ENCODE results near the gene AQP1. TPM values are rescaled to one million over a fixed set of nuclear protein-coding genes. Genes with fewer than 3 reads are reported as not detected.

AQP1 gene
- total RNA-seq, 2 experiments from 2014 or later: 0.10 TPM

DNA sequence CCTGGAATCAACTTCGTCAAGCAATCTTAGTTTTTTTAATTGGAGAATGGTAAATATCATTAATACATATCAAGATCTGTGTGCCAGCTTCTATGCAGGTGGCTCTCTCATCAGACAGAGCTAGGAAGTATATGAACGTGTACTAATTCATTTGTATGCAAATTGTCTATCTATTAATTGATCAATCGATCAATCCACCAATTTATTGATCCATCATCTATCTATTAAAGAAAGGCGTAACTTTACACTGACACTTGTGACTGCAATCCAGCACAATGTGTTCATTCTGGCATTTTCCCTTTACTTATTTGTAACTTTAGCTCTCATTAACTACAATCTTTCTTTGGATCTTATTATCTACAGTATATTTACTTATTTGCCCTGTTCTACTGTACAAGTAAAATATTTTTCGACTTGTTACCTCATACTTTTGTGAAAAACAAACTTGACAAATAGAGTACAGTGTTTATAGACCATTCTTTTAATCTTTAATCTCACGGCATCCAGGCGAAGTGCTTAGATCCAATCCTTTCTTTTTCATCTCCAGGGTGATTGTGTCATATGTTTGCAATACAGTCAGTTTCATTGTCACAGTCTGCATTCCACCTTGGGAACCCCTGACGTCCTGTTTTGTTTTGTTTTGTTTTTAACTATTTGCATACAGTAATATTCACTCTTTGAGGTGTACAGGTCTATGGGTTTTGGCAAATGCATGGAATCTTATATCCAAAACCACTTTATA lies 30.1 kb downstream of the AQP1 start:
- H3K4me1 Mint-ChIP-seq: no peaks in the 10 kb centered on the region
- no peaks in the 10 kb centered on the region for H3K36me3 Mint-ChIP-seq
- H3K4me3 Mint-ChIP-seq: no peak overlapping the region
- peaks cover 56% of the 10 kb centered on the region for H3K27me3 Mint-ChIP-seq
- no peak overlapping the region for H3K27ac Mint-ChIP-seq
- DNase-seq: no peak
- peaks cover 8% of the 10 kb centered on the region for H3K9me3 Mint-ChIP-seq

GRCh38 chr7:30950197-30950596 lies 38.5 kb downstream of the AQP1 start:
- Mint-ChIP-seq H3K9me3 (peaks cover 4% of the 10 kb centered on the region), H3K4me1 (no peaks in the 10 kb centered on the region), H3K36me3 (no peaks in the 10 kb centered on the region), H3K4me3 (no peak overlapping the region), H3K27ac (no peak overlapping the region), H3K27me3 (peaks cover 39% of the 10 kb centered on the region)
- no peak for DNase-seq

- peaks cover 34% of the 10 kb centered on the region for H3K27me3 Mint-ChIP-seq
- no peak overlapping the region for H3K4me3 Mint-ChIP-seq
- no peaks in the 10 kb centered on the region for H3K4me1 Mint-ChIP-seq
- no peak for DNase-seq
- peaks cover 2% of the 10 kb centered on the region for H3K36me3 Mint-ChIP-seq
- H3K9me3 Mint-ChIP-seq: peaks cover 6% of the 10 kb centered on the region
- no peak overlapping the region for H3K27ac Mint-ChIP-seq
Measured at GRCh38 chr7:30954914-30955313, 43.3 kb downstream of the AQP1 start.

DNA sequence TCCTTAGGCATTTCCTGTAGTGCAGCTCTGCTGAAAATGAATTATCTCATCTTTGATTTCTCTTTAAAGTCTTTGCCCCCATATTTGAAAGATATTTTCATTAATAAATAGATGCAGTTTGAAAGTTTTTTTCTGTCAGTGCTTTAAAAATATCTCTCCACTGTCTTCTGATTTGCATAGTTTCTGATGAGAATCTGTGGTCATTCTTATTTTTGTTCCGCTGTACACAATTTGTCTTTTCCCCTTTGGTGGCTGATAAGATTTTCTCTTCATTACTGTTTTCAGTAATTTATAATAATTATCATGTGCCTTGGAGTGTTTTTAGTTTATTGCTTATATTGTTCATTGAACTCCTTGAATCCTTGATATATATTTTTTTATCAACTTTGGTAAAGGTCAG lies 45.1 kb downstream of the AQP1 start:
- Mint-ChIP-seq H3K4me1 (no peaks in the 10 kb centered on the region), H3K4me3 (no peak overlapping the region), H3K27ac (no peak overlapping the region), H3K36me3 (peaks cover 2% of the 10 kb centered on the region), H3K9me3 (peaks cover 6% of the 10 kb centered on the region), H3K27me3 (peaks cover 29% of the 10 kb centered on the region)
- DNase-seq: no peak

- Mint-ChIP-seq H3K4me3 (no peak within 1 kb of the TSS), H3K27ac (no peak within 1 kb of the TSS), H3K9me3 (no peaks in the 10 kb centered on the region), H3K4me1 (no peaks in the 10 kb centered on the region), H3K27me3 (peaks cover 5% of the 10 kb centered on the region), H3K36me3 (no peaks in the 10 kb centered on the region)
- DNase-seq: no peak
Measured at GRCh38 chr7:30963842-30964241, 52.2 kb downstream of the AQP1 start, which contains the start of gene GHRHR. TSS of gene GHRHR (plus strand) at chr7:30963953. CDS start at chr7:30964069, 116 bp downstream.

DNA sequence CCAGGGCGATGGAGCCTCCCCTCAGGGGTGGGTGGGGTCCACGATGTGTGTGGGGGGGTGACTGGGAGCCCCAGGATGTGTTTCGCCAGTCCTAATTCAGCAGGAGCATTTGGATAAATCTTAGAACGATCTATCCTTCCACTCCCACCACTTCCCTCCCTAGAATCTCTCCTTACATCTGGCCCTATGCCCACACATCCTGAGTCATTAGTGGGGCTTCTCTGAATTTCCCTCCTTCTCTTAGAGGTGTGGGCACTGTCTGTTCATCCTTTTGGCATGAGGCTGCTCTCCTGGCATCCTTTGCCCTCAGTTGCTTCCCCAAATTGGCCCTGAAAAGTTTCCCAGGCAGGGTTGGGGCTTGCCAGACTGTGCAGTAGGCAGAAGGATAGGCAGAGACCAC lies 53.7 kb downstream of the AQP1 start:
- H3K27ac Mint-ChIP-seq: no peak overlapping the region
- no peaks in the 10 kb centered on the region for H3K9me3 Mint-ChIP-seq

DNA sequence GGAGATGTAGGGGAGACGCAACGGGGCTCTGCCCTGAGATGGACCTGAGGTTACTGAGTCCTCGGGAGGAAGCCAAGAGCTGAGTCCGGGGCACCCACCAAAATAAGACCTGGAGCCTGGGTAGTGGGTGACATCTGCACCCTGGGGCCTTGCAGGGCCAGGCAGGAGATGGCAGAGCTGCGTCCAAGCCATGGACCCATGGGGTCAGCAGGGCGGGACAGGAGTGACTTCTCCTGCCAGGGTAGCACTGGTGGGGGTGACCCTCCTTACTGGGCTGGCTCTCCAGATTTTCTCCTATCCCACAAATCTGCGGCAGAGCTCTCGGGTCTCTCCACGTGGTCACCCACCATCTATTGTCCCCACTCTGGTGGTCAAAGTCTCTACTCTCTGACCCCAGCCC lies 54.2 kb downstream of the AQP1 start:
- no peak overlapping the region for H3K4me3 Mint-ChIP-seq
- no peaks in the 10 kb centered on the region for H3K9me3 Mint-ChIP-seq
- H3K36me3 Mint-ChIP-seq: no peaks in the 10 kb centered on the region
- DNase-seq: no peak
- no peaks in the 10 kb centered on the region for H3K27me3 Mint-ChIP-seq
- no peaks in the 10 kb centered on the region for H3K4me1 Mint-ChIP-seq
- H3K27ac Mint-ChIP-seq: no peak overlapping the region

More for the DNA sequence above, 53.7 kb downstream of the AQP1 start:
- Mint-ChIP-seq H3K27me3 (no peaks in the 10 kb centered on the region), H3K4me3 (no peak overlapping the region), H3K4me1 (no peaks in the 10 kb centered on the region), H3K36me3 (no peaks in the 10 kb centered on the region)
- DNase-seq: no peak

GRCh38 chr7:30968294-30968693 lies 56.6 kb downstream of the AQP1 start:
- no peak for DNase-seq
- no peaks in the 10 kb centered on the region for H3K4me1 Mint-ChIP-seq
- H3K4me3 Mint-ChIP-seq: no peak overlapping the region
- no peaks in the 10 kb centered on the region for H3K9me3 Mint-ChIP-seq
- peaks cover 11% of the 10 kb centered on the region for H3K27me3 Mint-ChIP-seq
- H3K27ac Mint-ChIP-seq: no peak overlapping the region
- H3K36me3 Mint-ChIP-seq: no peaks in the 10 kb centered on the region

GRCh38 chr7:30968747-30969603 lies 57.3 kb downstream of the AQP1 start:
- Mint-ChIP-seq H3K4me3 (no peak overlapping the region), H3K4me1 (no peaks in the 10 kb centered on the region), H3K27me3 (peaks cover 14% of the 10 kb centered on the region), H3K9me3 (no peaks in the 10 kb centered on the region), H3K36me3 (no peaks in the 10 kb centered on the region), H3K27ac (no peak overlapping the region)
- no peak for DNase-seq

DNA sequence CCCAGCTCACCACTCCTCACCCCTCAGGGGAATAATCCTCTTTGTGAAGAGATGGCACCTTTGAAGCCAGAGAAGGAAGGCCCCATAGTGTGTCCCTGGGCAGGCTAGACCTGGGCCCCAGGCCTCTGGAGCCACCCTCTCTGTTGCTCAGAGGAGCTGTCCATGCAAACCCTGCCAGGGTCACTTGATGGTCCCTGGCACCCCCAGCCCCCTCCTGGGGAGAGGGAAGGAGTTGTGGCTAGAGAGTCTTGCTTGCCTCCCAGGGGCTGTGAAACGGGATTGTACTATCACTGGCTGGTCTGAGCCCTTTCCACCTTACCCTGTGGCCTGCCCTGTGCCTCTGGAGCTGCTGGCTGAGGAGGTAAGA lies 57.9 kb downstream of the AQP1 start:
- H3K36me3 Mint-ChIP-seq: no peaks in the 10 kb centered on the region
- H3K4me1 Mint-ChIP-seq: peaks cover 3% of the 10 kb centered on the region
- DNase-seq: no peak
- H3K4me3 Mint-ChIP-seq: no peak overlapping the region
- H3K27ac Mint-ChIP-seq: no peak overlapping the region
- no peaks in the 10 kb centered on the region for H3K9me3 Mint-ChIP-seq
- H3K27me3 Mint-ChIP-seq: peaks cover 14% of the 10 kb centered on the region

GRCh38 chr7:30970074-30970473 lies 58.4 kb downstream of the AQP1 start:
- H3K36me3 Mint-ChIP-seq: no peaks in the 10 kb centered on the region
- no peaks in the 10 kb centered on the region for H3K9me3 Mint-ChIP-seq
- peaks cover 5% of the 10 kb centered on the region for H3K4me1 Mint-ChIP-seq
- H3K27me3 Mint-ChIP-seq: peaks cover 14% of the 10 kb centered on the region
- DNase-seq: no peak
- no peak overlapping the region for H3K27ac Mint-ChIP-seq
- H3K4me3 Mint-ChIP-seq: no peak overlapping the region

DNA sequence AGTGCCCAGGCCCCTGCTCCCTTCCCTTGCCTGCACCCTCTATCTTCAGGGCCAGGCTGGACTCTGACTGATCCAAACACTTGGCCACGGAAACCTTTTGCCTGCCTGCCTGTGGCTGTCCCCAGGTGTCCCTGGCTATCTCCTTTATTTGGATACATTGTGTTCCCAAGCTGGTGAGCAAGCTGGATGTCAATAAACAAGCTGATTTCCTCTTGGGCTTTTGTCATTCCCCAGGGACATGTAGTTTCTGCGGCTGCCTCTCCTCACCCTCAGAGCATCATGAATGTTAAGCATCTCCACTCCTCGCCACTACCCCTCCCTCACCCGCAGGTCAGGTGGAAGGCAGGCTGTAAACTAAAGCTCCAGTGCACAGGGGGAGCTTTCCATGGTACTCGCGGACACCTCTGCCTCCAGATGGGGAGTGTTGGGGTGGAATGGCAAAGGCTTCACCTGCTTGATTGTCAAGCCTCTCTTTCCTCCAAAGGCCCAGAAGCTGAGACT lies 59.0 kb downstream of the AQP1 start:
- H3K4me3 Mint-ChIP-seq: no peak overlapping the region
- H3K27ac Mint-ChIP-seq: no peak overlapping the region
- peaks cover 5% of the 10 kb centered on the region for H3K4me1 Mint-ChIP-seq
- H3K9me3 Mint-ChIP-seq: no peaks in the 10 kb centered on the region
- no peak for DNase-seq
- peaks cover 15% of the 10 kb centered on the region for H3K27me3 Mint-ChIP-seq
- no peaks in the 10 kb centered on the region for H3K36me3 Mint-ChIP-seq

GRCh38 chr7:30971440-30971839 lies 59.8 kb downstream of the AQP1 start:
- Mint-ChIP-seq H3K27me3 (peaks cover 20% of the 10 kb centered on the region), H3K4me3 (no peak overlapping the region), H3K4me1 (peaks cover 5% of the 10 kb centered on the region), H3K36me3 (no peaks in the 10 kb centered on the region), H3K9me3 (no peaks in the 10 kb centered on the region), H3K27ac (no peak overlapping the region)
- no peak for DNase-seq

- no peaks in the 10 kb centered on the region for H3K9me3 Mint-ChIP-seq
- H3K36me3 Mint-ChIP-seq: no peaks in the 10 kb centered on the region
- no peak for DNase-seq
- no peak overlapping the region for H3K27ac Mint-ChIP-seq
- H3K4me3 Mint-ChIP-seq: no peak overlapping the region
- H3K4me1 Mint-ChIP-seq: peaks cover 5% of the 10 kb centered on the region
- peaks cover 20% of the 10 kb centered on the region for H3K27me3 Mint-ChIP-seq
Measured at GRCh38 chr7:30971840-30972563, 60.3 kb downstream of the AQP1 start.

- no peak for DNase-seq
- Mint-ChIP-seq H3K4me1 (peaks cover 5% of the 10 kb centered on the region), H3K27ac (no peak overlapping the region), H3K9me3 (no peaks in the 10 kb centered on the region), H3K27me3 (peaks cover 24% of the 10 kb centered on the region), H3K36me3 (no peaks in the 10 kb centered on the region), H3K4me3 (no peak overlapping the region)
Measured at GRCh38 chr7:30973292-30973691, 61.6 kb downstream of the AQP1 start.

Measured in activated naive CD8-positive, alpha-beta T cell treated with anti-CD3 and anti-CD28 coated beads for 36 hours (primary cell).